HFFc6 (cell line): Measurements from ENCODE around the gene MYO1F. TPM values are rescaled to one million over a fixed set of nuclear protein-coding genes. Genes with fewer than 3 reads are reported as not detected.

Experiments
- DNase-seq: peaks from one replicate; pipeline ENCODE4 v3.0.0-alpha.2; 2018
- H3K27ac Mint-ChIP-seq: 2 replicates; pipeline ENCODE4 v1.8.0; 2020; ENCODE audit warnings: mild to moderate bottlenecking, mixed read lengths
- H3K27me3 Mint-ChIP-seq: 2 replicates; pipeline ENCODE4 v1.8.0; 2021; ENCODE audit warnings: mild to moderate bottlenecking, moderate library complexity, mixed read lengths; ENCODE audit not compliant: insufficient read depth
- H3K36me3 Mint-ChIP-seq: 2 replicates; pipeline ENCODE4 v1.8.0; 2021; ENCODE audit warnings: low read depth, mixed read lengths
- H3K4me1 Mint-ChIP-seq: 2 replicates; pipeline ENCODE4 v1.8.0; 2020; ENCODE audit warnings: low read depth, mixed read lengths
- H3K4me3 Mint-ChIP-seq: 2 replicates; pipeline ENCODE4 v1.8.0; 2020; ENCODE audit warnings: mild to moderate bottlenecking, moderate library complexity, mixed read lengths
- H3K9me3 Mint-ChIP-seq: 2 replicates; pipeline ENCODE4 v1.8.0; 2020; ENCODE audit warnings: mild to moderate bottlenecking, mixed read lengths
- total RNA-seq, 6 experiments: library from RNA; stranded (reverse); fragmentation: NEBNext Ultra II Directional; extraction: Animal tissue kit (Norgen Biotek cat#: 25700); gene quantifications; 2 replicates in 1 of 6; 3 replicates in 5 of 6; pipeline ENCODE4 v1.2.3, GENCODE V29; 2021
- TF ChIP-seq, protein P1 (sequence below): fragments of 200-600 bp; sonication (generic); IDR thresholded peaks from 2 replicates; pipeline ENCODE4 v1.5.0; 2021; ENCODE audit warnings: antibody characterized with exemption, mild to moderate bottlenecking

MYO1F gene
- total RNA-seq, 6 experiments from 2014 or later, result 0.09 to 0.28 (median 0.19) TPM

DNA sequence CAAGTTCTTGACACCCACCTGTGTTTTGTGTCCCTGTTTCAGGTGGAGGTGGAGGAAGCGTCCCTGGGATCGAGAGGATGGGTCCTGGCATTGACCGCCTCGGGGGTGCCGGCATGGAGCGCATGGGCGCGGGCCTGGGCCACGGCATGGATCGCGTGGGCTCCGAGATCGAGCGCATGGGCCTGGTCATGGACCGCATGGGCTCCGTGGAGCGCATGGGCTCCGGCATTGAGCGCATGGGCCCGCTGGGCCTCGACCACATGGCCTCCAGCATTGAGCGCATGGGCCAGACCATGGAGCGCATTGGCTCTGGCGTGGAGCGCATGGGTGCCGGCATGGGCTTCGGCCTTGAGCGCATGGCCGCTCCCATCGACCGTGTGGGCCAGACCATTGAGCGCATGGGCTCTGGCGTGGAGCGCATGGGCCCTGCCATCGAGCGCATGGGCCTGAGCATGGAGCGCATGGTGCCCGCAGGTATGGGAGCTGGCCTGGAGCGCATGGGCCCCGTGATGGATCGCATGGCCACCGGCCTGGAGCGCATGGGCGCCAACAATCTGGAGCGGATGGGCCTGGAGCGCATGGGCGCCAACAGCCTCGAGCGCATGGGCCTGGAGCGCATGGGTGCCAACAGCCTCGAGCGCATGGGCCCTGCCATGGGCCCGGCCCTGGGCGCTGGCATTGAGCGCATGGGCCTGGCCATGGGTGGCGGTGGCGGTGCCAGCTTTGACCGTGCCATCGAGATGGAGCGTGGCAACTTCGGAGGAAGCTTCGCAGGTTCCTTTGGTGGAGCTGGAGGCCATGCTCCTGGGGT is 91.5 kb downstream of the MYO1F start:
- Mint-ChIP-seq H3K27me3 (peaks cover 10% of the 10 kb centered on the region), H3K4me3 (no peak overlapping the region), H3K4me1 (0 out of 2 replicates have a peak, but pooled peaks cover 4% of the 10 kb centered on the region), H3K9me3 (no peaks in the 10 kb centered on the region), H3K27ac (no peak overlapping the region), H3K36me3 (peaks cover 36% of the 10 kb centered on the region)
- TF ChIP-seq, protein P1, sequence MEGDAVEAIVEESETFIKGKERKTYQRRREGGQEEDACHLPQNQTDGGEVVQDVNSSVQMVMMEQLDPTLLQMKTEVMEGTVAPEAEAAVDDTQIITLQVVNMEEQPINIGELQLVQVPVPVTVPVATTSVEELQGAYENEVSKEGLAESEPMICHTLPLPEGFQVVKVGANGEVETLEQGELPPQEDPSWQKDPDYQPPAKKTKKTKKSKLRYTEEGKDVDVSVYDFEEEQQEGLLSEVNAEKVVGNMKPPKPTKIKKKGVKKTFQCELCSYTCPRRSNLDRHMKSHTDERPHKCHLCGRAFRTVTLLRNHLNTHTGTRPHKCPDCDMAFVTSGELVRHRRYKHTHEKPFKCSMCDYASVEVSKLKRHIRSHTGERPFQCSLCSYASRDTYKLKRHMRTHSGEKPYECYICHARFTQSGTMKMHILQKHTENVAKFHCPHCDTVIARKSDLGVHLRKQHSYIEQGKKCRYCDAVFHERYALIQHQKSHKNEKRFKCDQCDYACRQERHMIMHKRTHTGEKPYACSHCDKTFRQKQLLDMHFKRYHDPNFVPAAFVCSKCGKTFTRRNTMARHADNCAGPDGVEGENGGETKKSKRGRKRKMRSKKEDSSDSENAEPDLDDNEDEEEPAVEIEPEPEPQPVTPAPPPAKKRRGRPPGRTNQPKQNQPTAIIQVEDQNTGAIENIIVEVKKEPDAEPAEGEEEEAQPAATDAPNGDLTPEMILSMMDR, result no peak
- DNase-seq, result no peak

DNA sequence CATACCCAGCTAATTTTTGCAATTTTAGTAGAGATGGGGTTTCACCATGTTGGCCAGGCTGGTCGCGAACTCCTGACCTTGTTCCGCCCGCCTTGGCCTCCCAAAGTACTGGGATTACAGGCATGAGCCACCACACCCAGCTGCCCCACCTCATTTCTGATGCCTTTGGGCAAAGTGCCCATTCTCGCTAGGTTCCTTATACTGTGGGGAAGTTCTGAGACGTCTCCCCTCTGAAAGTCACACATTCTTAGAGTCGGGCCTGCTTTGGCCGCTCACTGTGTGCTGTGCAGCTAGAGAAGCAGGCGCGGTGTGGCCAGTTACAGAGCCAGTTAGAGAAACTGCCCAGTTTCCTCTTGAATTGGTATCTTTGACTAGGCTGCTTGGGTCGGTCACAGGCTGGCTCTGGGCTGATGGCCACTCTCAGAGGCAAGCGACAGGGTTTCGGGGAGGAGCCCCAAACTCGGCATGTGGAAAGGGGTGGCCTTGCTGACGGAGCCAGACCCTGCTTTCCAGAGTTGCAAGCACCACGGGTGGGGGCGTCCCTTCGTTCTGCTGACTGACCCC is 92.8 kb downstream of the MYO1F start:
- no peak overlapping the region for H3K27ac Mint-ChIP-seq
- TF ChIP-seq, protein P1, result no peak
- H3K4me3 Mint-ChIP-seq, result no peak overlapping the region
- H3K27me3 Mint-ChIP-seq, result peaks cover 6% of the 10 kb centered on the region; the same call in 1 of the 2 replicates
- no peaks in the 10 kb centered on the region for H3K9me3 Mint-ChIP-seq
- no peak for DNase-seq
- H3K4me1 Mint-ChIP-seq, result 0 out of 2 replicates have a peak, but pooled peaks cover 5% of the 10 kb centered on the region
- H3K36me3 Mint-ChIP-seq, result peaks cover 36% of the 10 kb centered on the region

DNA sequence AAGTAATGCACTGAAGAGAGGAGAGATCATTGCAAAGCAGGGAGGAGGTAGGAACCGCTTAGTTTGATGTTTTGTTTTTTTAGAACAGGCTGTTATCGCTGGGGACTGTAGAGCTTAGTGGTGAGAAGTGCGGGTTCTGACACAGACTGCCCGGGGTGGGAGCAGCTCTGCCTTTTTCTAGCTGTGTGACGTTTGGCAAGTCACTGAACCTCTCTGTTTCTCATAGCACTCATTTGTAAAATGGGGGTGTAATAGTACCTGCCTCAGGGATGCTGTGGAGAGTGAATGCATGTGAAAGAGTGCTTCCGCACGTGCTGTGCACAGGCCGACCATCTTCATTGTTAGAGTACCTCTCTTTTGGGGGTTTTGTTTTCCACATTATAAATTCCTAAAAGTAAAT is 94.1 kb downstream of the MYO1F start:
- no peak for DNase-seq
- H3K27ac Mint-ChIP-seq, result no peak overlapping the region
- peaks cover 8% of the 10 kb centered on the region for H3K4me1 Mint-ChIP-seq
- H3K36me3 Mint-ChIP-seq, result peaks cover 27% of the 10 kb centered on the region
- H3K9me3 Mint-ChIP-seq, result no peaks in the 10 kb centered on the region
- peaks cover 4% of the 10 kb centered on the region; the same call in 1 of the 2 replicates for H3K27me3 Mint-ChIP-seq
- H3K4me3 Mint-ChIP-seq, result no peak overlapping the region
- TF ChIP-seq, protein P1, result no peak

DNA sequence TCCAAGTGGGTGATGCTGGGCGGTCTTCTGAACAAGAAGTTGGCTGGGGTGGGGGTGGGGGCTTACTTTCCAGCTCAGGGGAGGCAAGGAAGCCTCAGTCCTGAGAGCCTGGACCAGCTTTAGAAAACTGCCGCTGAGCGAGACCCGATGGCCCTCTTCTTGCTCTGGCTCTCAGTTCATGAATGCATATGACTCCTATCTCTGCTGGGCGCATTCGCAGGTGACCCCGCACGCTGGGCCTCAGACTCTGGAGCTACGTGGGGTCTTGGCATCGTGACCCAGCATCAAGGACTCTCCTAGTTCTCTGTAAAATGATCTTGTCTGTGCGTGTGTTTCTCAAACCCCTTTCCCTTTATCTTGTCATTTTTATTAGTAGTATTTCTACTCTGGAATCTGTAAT is 94.5 kb downstream of the MYO1F start:
- Mint-ChIP-seq H3K4me3 (no peak overlapping the region), H3K27ac (no peak overlapping the region), H3K4me1 (peaks cover 12% of the 10 kb centered on the region), H3K27me3 (peaks cover 3% of the 10 kb centered on the region; the same call in 1 of the 2 replicates), H3K9me3 (no peaks in the 10 kb centered on the region), H3K36me3 (peaks cover 23% of the 10 kb centered on the region)
- DNase-seq, result no peak
- TF ChIP-seq, protein P1, result no peak

DNA sequence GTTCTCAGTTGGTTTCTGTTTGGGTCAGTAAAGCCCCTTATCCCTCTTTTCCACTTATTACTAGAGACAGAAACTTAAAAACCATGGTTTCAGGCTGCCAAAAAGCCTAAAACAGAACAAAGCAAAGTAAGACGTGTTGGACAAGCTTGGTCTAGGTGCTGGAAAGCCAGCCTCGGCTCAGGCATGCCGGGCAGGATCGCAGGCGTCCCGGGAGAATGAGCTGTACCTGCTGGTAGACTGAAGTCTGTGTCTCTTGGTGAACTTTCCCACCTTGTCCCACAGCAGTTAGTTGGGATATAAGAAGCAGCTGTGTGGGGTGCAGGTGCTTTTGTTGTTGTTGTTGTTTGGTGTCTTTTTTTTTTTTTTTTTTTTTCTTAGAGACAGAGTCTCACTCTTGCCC is 95.6 kb downstream of the MYO1F start:
- Mint-ChIP-seq H3K36me3 (peaks cover 13% of the 10 kb centered on the region), H3K4me3 (no peak overlapping the region), H3K9me3 (no peaks in the 10 kb centered on the region), H3K27me3 (no peaks in the 10 kb centered on the region; the same call in 1 of the 2 replicates), H3K27ac (no peak overlapping the region), H3K4me1 (peaks cover 12% of the 10 kb centered on the region)
- TF ChIP-seq, protein P1, result no peak
- no peak for DNase-seq
